ENCODE measurements around the gene SLC16A2. TPM values are rescaled to one million over a fixed set of nuclear protein-coding genes. Genes with fewer than 3 reads are reported as not detected.

SLC16A2 gene
- total RNA-seq, 2 donors from 2014 or later: 7.9 to 11.6 TPM

DNA sequence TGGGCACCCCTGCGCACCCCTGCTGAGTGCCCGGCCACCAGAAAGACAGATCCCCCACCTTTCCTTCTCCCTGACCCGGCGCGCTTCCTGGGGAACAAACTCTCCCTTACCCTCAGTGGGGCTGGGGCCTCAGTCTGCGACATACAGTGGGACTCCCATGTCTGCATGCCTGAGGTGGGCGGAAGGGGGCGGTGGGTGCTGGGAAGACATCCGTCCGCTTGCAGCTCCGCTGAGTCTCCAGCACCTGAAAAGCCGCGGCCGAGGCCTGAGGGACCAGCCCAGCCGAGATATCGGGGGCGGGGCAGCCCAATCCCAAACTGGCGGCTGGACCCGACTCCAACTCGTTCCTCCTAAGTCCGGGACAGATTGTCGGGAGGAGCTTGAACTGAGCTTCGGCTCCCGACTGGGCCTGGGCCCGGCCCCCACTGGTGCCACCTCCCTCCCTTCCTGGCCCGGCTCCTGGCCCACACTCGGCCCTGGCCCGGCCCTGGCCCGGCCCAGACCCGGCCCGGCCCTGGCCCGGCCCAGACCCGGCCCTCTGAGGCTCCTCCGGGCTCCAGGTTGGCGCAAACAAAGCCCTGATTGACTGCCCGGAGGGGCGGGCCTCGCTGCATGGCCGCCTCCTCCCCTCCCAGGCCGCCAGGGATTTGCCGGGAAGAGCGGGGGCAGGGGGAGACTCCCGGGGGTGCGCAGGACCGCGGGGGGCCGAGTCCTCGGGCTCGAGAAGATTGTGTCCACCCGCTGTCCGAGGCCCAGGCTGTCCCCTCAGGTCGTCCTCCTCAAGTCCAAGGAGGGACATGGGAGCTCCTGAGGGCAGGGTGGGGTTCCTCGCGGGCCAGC lies 877 bp upstream of the SLC16A2 start:
- peak overlapping the region; percentile 80 for H3K4me3 ChIP-seq
- H3K9me3 ChIP-seq: no peaks in the 10 kb centered on the region
- ATAC-seq (ENCODE audit: insufficient number of reproducible peaks, low FRiP score, low read depth) (peak; percentile 57), DNase-seq (ENCODE audit: low spot score) (peak; percentile 4)
- no peaks in the 10 kb centered on the region for H3K4me1 ChIP-seq (ENCODE audit: control insufficient read depth in 1 of 2, low read depth in 2 of 2)
- no peaks in the 10 kb centered on the region for H3K36me3 ChIP-seq
- TF ChIP-seq, protein P1, sequence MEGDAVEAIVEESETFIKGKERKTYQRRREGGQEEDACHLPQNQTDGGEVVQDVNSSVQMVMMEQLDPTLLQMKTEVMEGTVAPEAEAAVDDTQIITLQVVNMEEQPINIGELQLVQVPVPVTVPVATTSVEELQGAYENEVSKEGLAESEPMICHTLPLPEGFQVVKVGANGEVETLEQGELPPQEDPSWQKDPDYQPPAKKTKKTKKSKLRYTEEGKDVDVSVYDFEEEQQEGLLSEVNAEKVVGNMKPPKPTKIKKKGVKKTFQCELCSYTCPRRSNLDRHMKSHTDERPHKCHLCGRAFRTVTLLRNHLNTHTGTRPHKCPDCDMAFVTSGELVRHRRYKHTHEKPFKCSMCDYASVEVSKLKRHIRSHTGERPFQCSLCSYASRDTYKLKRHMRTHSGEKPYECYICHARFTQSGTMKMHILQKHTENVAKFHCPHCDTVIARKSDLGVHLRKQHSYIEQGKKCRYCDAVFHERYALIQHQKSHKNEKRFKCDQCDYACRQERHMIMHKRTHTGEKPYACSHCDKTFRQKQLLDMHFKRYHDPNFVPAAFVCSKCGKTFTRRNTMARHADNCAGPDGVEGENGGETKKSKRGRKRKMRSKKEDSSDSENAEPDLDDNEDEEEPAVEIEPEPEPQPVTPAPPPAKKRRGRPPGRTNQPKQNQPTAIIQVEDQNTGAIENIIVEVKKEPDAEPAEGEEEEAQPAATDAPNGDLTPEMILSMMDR (IDR thresholded peaks at IDR 0.05): no peak
- H3K27me3 ChIP-seq (replicated peaks; ENCODE audit: insufficient read depth): no peaks in the 10 kb centered on the region
- H3K27ac ChIP-seq: peak overlapping the region; percentile 89 to 91

DNA sequence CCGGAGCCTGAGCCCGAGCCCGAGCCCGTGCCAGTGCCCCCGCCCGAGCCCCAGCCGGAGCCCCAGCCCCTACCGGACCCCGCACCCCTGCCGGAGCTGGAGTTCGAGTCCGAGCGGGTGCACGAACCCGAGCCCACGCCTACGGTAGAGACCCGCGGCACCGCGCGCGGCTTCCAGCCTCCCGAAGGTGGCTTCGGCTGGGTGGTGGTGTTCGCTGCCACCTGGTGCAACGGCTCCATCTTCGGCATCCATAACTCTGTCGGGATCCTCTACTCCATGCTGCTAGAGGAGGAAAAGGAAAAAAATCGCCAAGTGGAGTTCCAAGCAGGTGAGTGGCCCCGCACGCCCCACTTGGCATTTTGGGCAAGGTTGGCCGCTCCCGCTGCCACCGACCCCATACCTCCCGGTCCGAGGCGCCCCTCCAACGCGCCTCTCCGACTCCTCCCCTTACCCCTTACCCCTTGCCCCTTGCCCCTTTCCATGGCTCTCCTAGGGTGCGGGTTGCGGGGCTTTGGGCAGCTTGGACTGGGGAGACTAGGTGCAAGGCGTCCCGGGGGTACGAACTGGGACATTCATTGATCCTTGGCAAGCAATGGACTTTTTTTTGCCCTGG lies 553 bp downstream of the SLC16A2 start:
- Histone ChIP-seq H3K27me3 (replicated peaks; ENCODE audit: insufficient read depth) (no peaks in the 10 kb centered on the region), H3K27ac (peak overlapping the region; percentile 47 to 91), H3K9me3 (no peaks in the 10 kb centered on the region), H3K4me1 (ENCODE audit: control insufficient read depth in 1 of 2, low read depth in 2 of 2) (no peaks in the 10 kb centered on the region), H3K4me3 (peak overlapping the region; percentile 80), H3K36me3 (no peaks in the 10 kb centered on the region)
- DNase-seq (ENCODE audit: low spot score) (no peak), ATAC-seq (ENCODE audit: insufficient number of reproducible peaks, low FRiP score, low read depth) (no peak)
- TF ChIP-seq, protein P1 (IDR thresholded peaks at IDR 0.05): no peak

DNA sequence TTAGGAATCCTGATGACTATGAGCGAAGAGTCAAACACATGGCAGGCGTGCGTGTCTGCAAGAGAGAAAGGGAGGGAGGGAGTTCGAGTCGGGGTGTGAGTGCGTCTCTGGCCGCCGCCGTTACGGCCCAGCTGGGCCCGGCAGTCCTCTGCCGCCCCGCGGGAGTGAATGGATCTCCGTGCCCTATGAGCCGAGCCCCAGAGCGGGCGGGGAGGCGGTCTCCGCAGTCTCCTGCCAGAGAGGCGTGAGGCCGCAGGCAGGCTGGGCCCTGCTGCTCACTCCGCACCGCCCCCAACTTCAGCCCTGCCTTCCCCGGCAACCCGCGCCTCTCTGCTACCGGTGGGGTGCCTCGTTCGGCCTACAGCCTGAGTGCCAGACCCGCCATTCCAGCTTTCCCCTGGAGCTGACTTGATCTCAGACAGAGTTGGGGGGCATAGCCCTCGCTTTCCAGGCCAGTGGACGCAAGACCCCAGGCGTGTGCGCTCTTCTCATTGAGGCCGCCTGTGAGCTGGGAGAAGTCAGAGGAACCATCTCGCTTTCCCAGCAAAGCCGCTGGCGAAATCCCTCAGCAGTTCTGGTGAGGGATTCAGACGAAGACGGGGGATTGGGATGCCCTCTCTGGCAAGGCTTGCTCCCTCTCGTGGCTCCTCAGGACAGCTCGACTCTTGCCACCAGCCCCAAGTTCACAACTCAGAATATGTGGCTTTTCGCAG lies 1.4 kb downstream of the SLC16A2 start:
- no peak for ATAC-seq (ENCODE audit: insufficient number of reproducible peaks, low FRiP score, low read depth)
- peak overlapping the region; percentile 66 to 71 for H3K27ac ChIP-seq
- no peaks in the 10 kb centered on the region for H3K27me3 ChIP-seq (replicated peaks; ENCODE audit: insufficient read depth)
- TF ChIP-seq, protein P1 (IDR thresholded peaks at IDR 0.05): no peak
- H3K36me3 ChIP-seq: no peaks in the 10 kb centered on the region
- DNase-seq (ENCODE audit: low spot score): peak; percentile 3
- peak overlapping the region; percentile 80 for H3K4me3 ChIP-seq
- no peaks in the 10 kb centered on the region for H3K4me1 ChIP-seq (ENCODE audit: control insufficient read depth in 1 of 2, low read depth in 2 of 2)
- H3K9me3 ChIP-seq: no peaks in the 10 kb centered on the region

DNA sequence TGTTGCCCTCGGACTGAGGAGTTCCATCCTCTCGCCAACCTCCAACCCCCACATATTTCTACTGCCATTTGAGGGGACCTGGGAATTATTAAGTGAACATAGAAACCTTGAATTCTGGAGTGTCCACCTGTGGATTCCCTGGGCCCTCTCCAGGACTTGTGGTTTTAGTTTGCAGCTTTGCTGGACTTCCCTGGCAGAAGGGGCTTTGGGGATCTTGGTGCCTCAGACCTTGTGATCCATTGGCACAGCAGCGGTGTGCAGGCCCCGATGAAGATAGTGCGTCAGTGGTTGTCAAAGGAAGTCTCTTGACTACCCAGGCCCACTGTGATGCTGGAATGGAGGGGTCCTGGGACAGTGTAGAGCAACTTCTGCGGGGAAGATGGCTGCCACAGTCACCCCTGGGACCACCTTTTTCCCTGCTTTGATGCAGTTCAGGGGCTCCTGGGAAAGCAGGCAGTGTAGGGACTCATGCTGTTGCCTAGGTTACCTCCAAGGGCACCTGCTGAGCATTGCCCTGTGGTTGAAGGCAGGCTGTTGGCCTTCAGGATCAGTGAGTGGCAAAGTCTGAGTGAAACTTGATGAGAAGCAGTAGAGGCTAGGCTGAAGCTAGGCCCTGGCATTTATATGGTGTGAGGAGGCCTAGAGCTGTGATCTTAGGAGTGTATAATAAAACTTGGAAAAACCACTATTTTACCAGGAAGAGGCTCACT lies 2.2 kb downstream of the SLC16A2 start:
- Histone ChIP-seq H3K27ac (peak overlapping the region; percentile 66 to 71), H3K9me3 (no peaks in the 10 kb centered on the region), H3K4me3 (peak overlapping the region; percentile 80), H3K36me3 (no peaks in the 10 kb centered on the region), H3K27me3 (replicated peaks; ENCODE audit: insufficient read depth) (no peaks in the 10 kb centered on the region), H3K4me1 (ENCODE audit: control insufficient read depth in 1 of 2, low read depth in 2 of 2) (no peaks in the 10 kb centered on the region)
- TF ChIP-seq, protein P1 (IDR thresholded peaks at IDR 0.05): no peak
- no peak for DNase-seq (ENCODE audit: low spot score)
- no peak for ATAC-seq (ENCODE audit: insufficient number of reproducible peaks, low FRiP score, low read depth)

Measured in thoracic aorta (tissue), 2 donors.